DND-41 (cell line): ENCODE results near the gene TMEM132C.
"Not testable (repeated sequence)": the region's sequence is repeated elsewhere in the genome, so short reads cannot be mapped to it uniquely, and the experiment has no call there.

Experiments
- ATAC-seq: fragments of 200-7000 bp; cut with Tn5 transposase; 3 replicates; pipeline ENCODE4 v1.9.1; 2021; ENCODE audit warnings: low read depth; ENCODE audit not compliant: insufficient read depth
- DNase-seq: peaks from one replicate; pipeline ENCODE4 v3.0.0-alpha.2; 2020
- H2AFZ ChIP-seq: 2 replicates; pipeline ENCODE4 v1.6.0; 2012; ENCODE audit warnings: low read depth, low read length
- H3K27ac ChIP-seq: 2 replicates; pipeline ENCODE4 v1.5.1; 2012; ENCODE audit warnings: low read length, inconsistent platforms
- H3K27me3 ChIP-seq: fragments of 200-600 bp; sonication (generic); 2 replicates; pipeline ENCODE4 v1.6.0; 2012; ENCODE audit warnings: low read length, mild to moderate bottlenecking, inconsistent platforms; ENCODE audit not compliant: insufficient read depth, poor library complexity
- H3K36me3 ChIP-seq: 2 replicates; pipeline ENCODE4 v1.5.1; 2012; ENCODE audit warnings: low read length, inconsistent platforms; ENCODE audit not compliant: insufficient read depth
- H3K4me1 ChIP-seq: 2 replicates; pipeline ENCODE4 v1.5.1; 2012; ENCODE audit warnings: mild to moderate bottlenecking, low read length; ENCODE audit not compliant: insufficient read depth
- H3K4me2 ChIP-seq: 2 replicates; pipeline ENCODE4 v1.6.0; 2012; ENCODE audit warnings: mild to moderate bottlenecking, moderate library complexity, low read length, inconsistent platforms; ENCODE audit not compliant: insufficient read depth
- H3K4me3 ChIP-seq, 2 experiments: fragments of 200-600 bp in 1 of 2; shearing (Covaris generic) in 1 of 2; 2 replicates each; pipeline ENCODE4 v1.5.1; 2012 to 2016; ENCODE audit warnings: inconsistent platforms in 2 of 2, low read length in 2 of 2, mild to moderate bottlenecking in 2 of 2, low read depth in 1 of 2, moderate library complexity in 1 of 2
- H3K79me2 ChIP-seq: 2 replicates; pipeline ENCODE4 v1.6.0; 2012; ENCODE audit warnings: low read length, inconsistent platforms; ENCODE audit not compliant: insufficient read depth
- H3K9ac ChIP-seq: 2 replicates; pipeline ENCODE4 v1.6.0; 2012; ENCODE audit warnings: low read depth, mild to moderate bottlenecking, inconsistent platforms, low read length, moderate library complexity
- H3K9me3 ChIP-seq: 2 replicates; pipeline ENCODE4 v1.5.1; 2012; ENCODE audit warnings: low read length, moderate library complexity, mild to moderate bottlenecking, inconsistent platforms; ENCODE audit not compliant: insufficient read depth, severe bottlenecking
- H4K20me1 ChIP-seq: 2 replicates; pipeline ENCODE4 v1.6.0; 2012; ENCODE audit warnings: low read length; ENCODE audit not compliant: insufficient read depth
- CTCF ChIP-seq: IDR thresholded peaks from 2 replicates; pipeline ENCODE4 v1.5.1; 2012; ENCODE audit warnings: borderline replicate concordance, low read length, moderate library complexity, mild to moderate bottlenecking; ENCODE audit not compliant: poor library complexity, severe bottlenecking; ENCODE audit errors: extremely low read depth
- EZH2 ChIP-seq: IDR thresholded peaks from 3 replicates; pipeline ENCODE4 v1.6.1; 2012; ENCODE audit warnings: borderline replicate concordance, low read depth, mild to moderate bottlenecking, moderate library complexity, low read length, inconsistent platforms; ENCODE audit not compliant: severe bottlenecking

Gene TMEM132C

GRCh38 chr12:128474916-128475315 lies 207.9 kb downstream of the TMEM132C start:
- Histone ChIP-seq H3K36me3 (no peaks in the 10 kb centered on the region), H3K4me1 (no peaks in the 10 kb centered on the region), H4K20me1 (no peaks in the 10 kb centered on the region), H3K9ac (no peak overlapping the region), H3K79me2 (no peaks in the 10 kb centered on the region), H3K4me3 (no peak overlapping the region), H3K9me3 (no peaks in the 10 kb centered on the region), H3K4me2 (no peak overlapping the region), H3K27me3 (no peaks in the 10 kb centered on the region), H2AFZ (no peak overlapping the region), H3K27ac (no peak overlapping the region)
- DNase-seq: no peak
- TF ChIP-seq EZH2 (no peak), CTCF (no peak)
- ATAC-seq: no peak

- Histone ChIP-seq H3K9me3 (no peaks in the 10 kb centered on the region), H3K4me3 (no peak overlapping the region), H3K27me3 (no peaks in the 10 kb centered on the region), H3K4me1 (no peaks in the 10 kb centered on the region), H2AFZ (no peak overlapping the region), H3K36me3 (no peaks in the 10 kb centered on the region), H3K4me2 (no peak overlapping the region), H4K20me1 (no peaks in the 10 kb centered on the region), H3K79me2 (no peaks in the 10 kb centered on the region), H3K9ac (no peak overlapping the region), H3K27ac (no peak overlapping the region)
- DNase-seq (no peak), ATAC-seq (no peak)
- TF ChIP-seq CTCF (no peak), EZH2 (no peak)
Observed at GRCh38 chr12:128476266-128476665, 209.3 kb downstream of the TMEM132C start.

GRCh38 chr12:128483526-128484255 lies 216.7 kb downstream of the TMEM132C start:
- no peak overlapping the region for H3K4me3 ChIP-seq
- no peak overlapping the region for H2AFZ ChIP-seq
- no peaks in the 10 kb centered on the region for H3K79me2 ChIP-seq
- H3K9ac ChIP-seq: no peak overlapping the region
- no peaks in the 10 kb centered on the region for H3K36me3 ChIP-seq
- H4K20me1 ChIP-seq: no peaks in the 10 kb centered on the region
- H3K27me3 ChIP-seq: no peaks in the 10 kb centered on the region
- no peak overlapping the region for H3K4me2 ChIP-seq
- no peaks in the 10 kb centered on the region for H3K9me3 ChIP-seq
- no peak for TF ChIP-seq EZH2
- TF ChIP-seq CTCF: no peak
- ATAC-seq (no peak), DNase-seq (no peak)
- H3K27ac ChIP-seq: no peak overlapping the region
- H3K4me1 ChIP-seq: no peaks in the 10 kb centered on the region

- not testable (repeated sequence) for H2AFZ ChIP-seq, H3K27me3 ChIP-seq, ATAC-seq, H3K4me2 ChIP-seq, H3K4me3 ChIP-seq, H3K36me3 ChIP-seq, H3K79me2 ChIP-seq, H3K9ac ChIP-seq, H3K4me1 ChIP-seq, H3K9me3 ChIP-seq, H3K27ac ChIP-seq, H4K20me1 ChIP-seq, DNase-seq
Observed at GRCh38 chr12:128497376-128497775, 230.4 kb downstream of the TMEM132C start.
